Erythroblast (primary cell): ENCODE data around the gene STX5.

Source experiments
- GATA1 ChIP-seq: IDR thresholded peaks from 2 replicates; pipeline ENCODE4 v1.6.1; 2011; ENCODE audit warnings: low read depth, mild to moderate bottlenecking, control low read depth, low read length, moderate library complexity
- POLR2A ChIP-seq: IDR thresholded peaks from 2 replicates; pipeline ENCODE4 v1.6.1; 2011; ENCODE audit warnings: mild to moderate bottlenecking, low read length

DNA sequence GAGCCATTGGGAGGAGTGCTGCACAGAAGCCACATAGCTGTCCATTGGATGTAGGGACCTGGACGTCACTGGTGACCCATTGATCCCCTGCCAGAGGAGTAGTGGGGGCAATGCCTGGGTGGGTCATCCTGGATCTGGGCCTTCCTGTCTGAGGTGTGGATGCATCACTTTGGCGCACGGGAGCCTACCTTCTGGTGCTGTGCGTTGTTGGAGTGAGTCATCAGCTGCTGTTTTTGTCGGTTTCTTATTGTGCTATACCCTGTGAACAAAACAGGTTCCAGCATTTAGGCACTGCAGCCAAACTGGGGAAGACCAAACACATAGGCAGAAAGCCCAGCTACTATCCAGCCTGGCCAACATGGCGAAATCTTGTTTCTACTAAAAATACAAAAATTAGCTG, 57.4 kb downstream of the STX5 start:
- TF ChIP-seq POLR2A (no peak), GATA1 (no peak)
